A673 (cell line): ENCODE data around the gene LPP.

ENCODE experiments used
- CTCF ChIP-seq: fragments of 300-800, 200-600 bp; sonication (generic); conservative IDR thresholded peaks from 2 replicates; pipeline ENCODE4 v1.5.1; 2017; ENCODE audit warnings: low read depth, mild to moderate bottlenecking, antibody characterized with exemption, low read length, moderate library complexity, mixed read lengths
- EZH2 ChIP-seq: fragments of 200-600 bp; sonication (generic); IDR thresholded peaks from 2 replicates; pipeline ENCODE4 v1.6.1; 2017; ENCODE audit warnings: borderline replicate concordance, low read depth, mild to moderate bottlenecking, mixed read lengths, antibody characterized with exemption, low read length; ENCODE audit not compliant: poor library complexity, severe bottlenecking

- no peak for TF ChIP-seq CTCF
- TF ChIP-seq EZH2 = no peak
Measured at GRCh38 chr3:188178293-188178936, 24.5 kb downstream of the LPP start.
